Stimulated activated CD8-positive, alpha-beta memory T cell treated with anti-CD3 and anti-CD28 coated beads, Interleukin-4, amount 100 ng/mL, for 4 hours (primary cell): ENCODE measurements around the gene LILRB4.
"Not testable (repeated sequence)": the region's sequence is repeated elsewhere in the genome, so short reads cannot be mapped to it uniquely, and the experiment has no call there.

ENCODE experiments used
- DNase-seq, 2 donors: peaks; one replicate each; pipeline ENCODE4 v3.0.0-alpha.2; 2020; ENCODE audit warnings: low read depth in 2 of 2, low spot score in 1 of 2

Gene LILRB4

DNA sequence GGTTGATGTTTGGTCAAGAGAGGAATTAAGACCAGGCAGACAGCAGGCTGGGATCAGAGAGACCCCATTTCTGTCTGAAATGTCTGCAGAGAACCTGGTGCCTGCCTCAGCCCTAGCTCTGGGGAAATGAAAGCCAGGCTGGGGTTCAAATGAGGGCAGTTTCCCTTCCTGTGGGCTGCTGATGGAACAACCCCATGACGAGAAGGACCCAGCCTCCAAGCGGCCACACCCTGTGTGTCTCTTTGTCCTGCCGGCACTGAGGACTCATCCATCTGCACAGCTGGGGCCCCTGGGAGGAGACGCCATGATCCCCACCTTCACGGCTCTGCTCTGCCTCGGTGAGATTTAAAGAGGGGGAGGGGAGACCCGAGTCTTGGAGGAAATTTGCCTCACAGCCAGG is at the start of gene LILRB4:
Gene LILRB4, plus strand, starts transcription at position 256 of the 400 bp plus-strand sequence. Its CDS starts 49 bp downstream, at position 305.
- no peak for DNase-seq

DNA sequence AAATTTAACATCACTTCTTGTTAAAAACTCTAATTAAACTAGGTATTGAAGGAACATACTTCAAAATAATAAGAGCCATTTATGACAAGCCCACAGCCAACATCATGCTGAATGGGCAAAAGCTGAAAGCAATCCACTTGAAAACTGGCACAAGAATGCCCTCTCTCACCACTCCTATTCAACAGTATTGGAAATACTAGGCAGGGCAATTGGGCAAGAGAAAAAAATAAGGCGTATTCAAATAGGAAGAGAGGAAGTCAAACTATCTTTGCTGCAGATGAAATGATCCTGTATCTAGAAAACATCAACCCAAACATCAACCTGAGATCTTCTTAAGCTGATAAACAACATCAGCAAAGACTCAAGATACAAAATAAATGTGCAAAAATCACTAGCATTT is 48.1 kb upstream of the LILRB4 start:
- DNase-seq, result no peak

DNA sequence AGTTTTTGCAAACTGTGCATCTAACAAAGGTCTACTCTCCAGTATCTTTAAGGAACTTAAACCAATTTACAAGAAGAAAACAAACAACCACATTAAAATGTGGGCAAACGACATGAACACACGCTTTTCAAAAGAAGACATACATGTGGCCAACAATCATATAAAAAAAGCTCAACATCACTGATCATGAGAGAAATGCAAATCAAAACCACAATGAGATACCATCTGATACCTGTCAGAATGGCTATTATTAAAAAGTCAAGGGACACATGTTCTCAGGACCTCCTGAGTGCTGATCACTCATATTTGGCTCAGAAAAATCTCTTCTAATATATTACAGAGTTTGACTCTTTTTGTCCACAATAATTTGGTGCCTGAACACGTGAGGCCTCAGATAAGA is 46.7 kb upstream of the LILRB4 start:
- no peak for DNase-seq

DNA sequence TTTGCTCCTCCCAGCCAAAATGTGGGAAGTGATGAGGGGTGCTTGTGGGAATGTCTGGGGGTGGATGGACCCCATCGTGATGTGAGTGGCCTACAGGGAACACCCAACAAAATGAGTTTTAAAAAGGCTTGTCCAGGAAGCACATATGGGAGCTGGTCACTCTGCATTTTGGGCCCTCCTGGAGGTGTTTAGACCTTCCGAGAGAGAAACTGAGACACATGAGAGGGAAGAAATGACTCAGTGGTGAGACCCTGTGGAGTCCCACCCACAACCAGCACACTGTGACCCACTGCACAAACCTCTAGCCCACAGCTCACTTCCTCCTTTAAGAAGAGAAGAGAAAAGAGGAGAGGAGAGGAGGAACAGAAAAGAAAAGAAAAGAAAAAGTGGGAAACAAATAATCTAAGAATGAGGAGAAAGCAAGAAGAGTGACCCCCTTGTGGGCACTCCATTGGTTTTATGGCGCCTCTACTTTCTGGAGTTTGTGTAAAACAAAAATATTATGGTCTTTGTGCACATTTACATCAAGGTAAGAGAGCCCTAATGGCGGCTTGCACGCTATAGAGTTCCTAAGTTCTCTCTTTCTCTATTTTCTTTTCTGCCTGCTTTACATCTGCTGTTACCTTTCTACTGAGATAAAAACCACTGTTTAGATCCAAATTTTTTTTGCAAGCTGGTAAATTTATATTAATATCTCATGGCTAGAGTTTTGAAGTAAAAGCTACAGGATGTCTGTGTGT is 45.8 kb upstream of the LILRB4 start:
- DNase-seq, result no peak

DNA sequence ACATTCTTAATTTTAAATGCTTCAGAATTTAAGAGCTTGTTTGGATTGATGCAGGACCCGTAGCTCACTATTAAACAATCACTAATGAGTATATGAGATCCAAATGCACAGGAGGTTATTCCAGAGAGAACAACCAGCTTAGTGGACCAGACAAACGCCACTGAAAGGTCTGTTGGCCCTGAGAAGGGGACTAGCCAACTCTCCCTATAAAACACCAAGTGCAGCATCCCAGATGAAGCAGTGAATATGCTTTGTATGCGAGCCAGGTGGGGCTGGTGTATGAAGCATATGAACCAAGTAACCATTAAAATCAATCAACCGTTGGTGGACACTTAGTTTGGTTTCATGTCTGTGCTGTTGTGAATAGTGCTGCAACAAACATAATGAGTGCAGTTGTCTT is 42.3 kb upstream of the LILRB4 start:
- DNase-seq, result no peak

DNA sequence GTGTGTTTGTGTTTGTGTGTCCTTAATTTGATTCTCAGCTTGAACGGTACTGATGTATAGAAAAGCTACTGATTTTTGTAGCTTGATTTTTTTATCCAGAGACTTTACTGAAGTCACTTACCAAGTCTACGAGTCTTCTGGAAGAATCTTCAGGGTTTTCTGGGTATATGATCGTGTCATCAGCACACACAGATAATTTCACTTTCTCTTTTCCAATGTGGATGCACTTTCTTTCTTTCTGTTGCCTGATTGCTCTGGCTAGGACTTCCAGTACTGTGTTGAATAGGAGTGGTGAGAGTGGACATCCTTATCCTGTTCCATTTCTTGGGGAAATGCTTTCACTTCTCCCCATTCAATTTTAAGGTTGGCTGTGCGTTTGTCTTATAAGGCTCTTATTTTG is 40.4 kb upstream of the LILRB4 start:
- DNase-seq, result no peak

DNA sequence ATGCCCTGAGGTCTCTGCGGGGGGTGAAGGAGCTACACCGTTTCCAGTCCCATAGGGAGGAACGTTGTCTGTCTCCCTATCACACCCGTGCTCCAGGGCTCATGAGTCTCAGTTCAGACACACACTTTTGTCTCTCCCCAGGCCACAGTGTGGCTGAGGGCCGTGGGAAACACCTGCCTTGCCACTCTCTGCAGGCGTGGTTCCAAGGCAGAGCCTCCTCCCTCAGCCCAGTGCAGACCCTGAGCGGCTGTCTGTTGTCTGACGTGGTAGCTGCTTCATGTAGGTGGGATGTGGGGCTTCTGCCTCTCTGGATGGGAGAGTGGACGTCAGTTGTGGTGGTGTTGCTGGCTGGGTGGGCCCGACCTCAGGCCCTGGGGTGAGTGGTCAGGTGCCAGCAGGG is 38.6 kb upstream of the LILRB4 start:
- not testable (repeated sequence) for DNase-seq

DNA sequence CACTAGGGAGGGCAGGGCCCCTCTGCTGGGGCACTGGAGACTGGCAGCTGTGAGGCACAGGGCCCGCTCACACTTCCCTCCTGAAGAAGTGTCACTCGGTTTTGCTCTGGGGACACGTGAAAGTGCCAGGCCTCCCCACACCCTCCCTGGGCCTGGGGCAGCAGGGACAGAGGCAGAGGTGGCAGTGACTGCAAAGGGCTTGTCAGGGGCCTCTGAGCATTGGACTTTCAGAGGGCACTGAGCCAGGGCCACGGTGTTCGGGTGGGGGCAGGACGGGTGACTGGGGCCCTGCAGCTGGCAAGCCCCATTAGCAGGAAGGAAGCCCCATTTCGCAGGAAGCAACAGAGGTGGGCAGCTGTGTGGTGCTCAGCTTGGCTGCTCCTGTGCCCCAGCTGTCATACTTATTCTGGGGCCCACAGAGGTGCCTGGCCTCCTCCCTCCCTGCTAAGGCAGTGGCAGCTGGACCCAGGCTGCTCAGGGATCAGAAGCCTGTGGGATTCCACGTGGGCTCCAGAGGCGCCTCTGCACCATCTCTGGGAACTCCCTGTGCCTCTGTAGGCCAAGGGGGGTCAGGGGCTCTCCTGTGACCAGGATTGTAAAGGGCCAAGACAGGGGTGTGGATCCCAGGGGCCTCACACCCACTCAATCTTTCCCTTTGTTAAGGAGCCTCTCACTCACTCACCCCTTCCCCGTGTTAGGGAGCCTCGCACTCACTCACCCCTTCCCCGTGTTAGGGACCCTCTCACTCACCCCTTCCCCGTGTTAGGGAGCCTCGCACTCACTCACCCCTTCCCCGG is 37.7 kb upstream of the LILRB4 start:
- not testable (repeated sequence) for DNase-seq

DNA sequence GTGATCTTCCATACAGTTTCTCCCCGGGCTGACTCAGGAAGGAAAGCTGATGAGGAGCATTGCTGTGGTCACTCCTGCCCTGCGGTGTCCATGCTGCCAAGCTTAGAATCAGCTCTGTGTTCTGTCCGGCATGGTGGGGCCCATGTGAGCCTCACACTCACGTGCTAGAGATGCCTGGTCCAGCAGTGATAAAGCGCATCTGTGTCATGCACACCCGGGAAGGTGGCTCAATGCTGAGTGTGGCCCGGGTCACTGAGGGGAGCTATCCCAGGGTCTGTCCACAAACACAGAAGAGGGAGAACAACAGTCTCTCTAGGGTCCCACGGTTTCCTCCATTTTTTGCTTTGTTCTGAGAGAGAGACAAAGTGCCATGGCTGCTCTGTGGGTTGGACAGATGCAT is 36.0 kb upstream of the LILRB4 start:
- DNase-seq, result no peak

DNA sequence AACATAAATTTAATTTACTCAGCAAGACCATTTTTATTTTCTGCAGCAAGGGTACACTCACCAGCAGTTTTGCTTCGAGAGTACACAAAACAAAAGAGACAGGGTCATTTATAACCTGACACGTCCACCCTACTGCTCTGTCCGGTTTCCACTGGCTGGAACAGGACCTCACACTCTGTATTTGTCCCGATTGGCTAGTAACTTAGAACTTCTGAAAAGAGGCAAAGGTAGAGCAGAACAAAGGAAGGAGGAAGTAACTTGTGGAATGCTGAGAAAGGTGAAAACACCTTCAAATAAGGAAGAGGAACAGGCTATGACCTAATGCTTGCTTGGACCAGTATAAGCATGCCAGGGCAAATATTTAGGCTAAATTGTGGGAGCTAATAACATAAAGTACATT is 34.9 kb upstream of the LILRB4 start:
- DNase-seq, result not testable (repeated sequence)

DNA sequence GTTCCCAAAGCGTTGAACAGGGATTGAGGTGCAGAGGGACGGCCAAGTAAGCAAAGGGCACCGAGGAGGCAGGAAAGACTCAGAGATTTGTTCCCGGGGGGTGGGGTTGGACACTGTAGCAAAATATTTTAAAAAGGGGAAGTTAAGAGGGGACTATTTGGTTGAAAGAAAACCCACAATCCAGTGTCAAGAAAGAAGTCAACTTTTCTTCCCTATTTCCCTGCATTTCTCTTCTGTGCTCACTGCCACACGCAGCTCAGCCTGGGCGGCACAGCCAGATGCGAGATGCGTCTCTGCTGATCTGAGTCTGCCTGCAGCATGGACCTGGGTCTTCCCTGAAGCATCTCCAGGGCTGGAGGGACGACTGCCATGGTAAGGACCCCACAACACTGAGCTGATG is 32.5 kb upstream of the LILRB4 start, which contains the start of gene LILRB1:
Gene LILRB1, plus strand, starts transcription at position 223 of the 400 bp plus-strand sequence. CDS start 590 bp downstream, outside the sequence.
- not testable (repeated sequence) for DNase-seq

DNA sequence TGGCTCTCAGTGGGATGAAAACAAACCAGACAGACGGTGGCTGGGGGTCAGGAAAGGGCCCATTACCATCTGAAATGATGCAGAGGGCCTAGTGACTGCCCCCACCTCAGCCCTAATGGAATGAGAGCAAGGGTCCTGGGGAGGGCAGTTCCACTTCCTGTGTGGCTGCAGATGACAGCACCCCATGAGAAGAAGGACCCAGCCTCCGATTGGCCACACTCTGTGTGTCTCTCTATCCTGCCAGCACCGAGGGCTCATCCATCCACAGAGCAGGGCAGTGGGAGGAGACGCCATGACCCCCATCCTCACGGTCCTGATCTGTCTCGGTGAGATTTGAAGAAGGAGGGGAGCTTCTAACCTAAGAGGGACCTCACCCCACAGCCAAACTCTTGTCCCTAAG is 32.0 kb upstream of the LILRB4 start:
- DNase-seq, result no peak

DNA sequence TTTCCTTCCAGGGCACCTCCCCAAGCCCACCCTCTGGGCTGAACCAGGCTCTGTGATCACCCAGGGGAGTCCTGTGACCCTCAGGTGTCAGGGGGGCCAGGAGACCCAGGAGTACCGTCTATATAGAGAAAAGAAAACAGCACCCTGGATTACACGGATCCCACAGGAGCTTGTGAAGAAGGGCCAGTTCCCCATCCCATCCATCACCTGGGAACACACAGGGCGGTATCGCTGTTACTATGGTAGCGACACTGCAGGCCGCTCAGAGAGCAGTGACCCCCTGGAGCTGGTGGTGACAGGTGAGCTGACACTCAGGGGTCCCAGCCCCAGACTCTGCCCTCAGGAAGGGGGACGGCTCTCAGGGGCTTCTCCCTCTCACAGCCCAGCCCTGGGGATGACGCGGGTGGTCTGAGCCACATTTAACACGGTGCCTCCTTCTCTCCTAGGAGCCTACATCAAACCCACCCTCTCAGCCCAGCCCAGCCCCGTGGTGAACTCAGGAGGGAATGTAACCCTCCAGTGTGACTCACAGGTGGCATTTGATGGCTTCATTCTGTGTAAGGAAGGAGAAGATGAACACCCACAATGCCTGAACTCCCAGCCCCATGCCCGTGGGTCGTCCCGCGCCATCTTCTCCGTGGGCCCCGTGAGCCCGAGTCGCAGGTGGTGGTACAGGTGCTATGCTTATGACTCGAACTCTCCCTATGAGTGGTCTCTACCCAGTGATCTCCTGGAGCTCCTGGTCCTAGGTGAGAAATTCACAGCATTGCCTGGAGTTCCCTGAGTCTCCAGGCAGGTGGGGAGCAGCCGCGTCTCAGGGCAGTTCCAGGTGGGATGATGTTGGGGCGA is 31.1 kb upstream of the LILRB4 start:
- DNase-seq, result not testable (repeated sequence)

DNA sequence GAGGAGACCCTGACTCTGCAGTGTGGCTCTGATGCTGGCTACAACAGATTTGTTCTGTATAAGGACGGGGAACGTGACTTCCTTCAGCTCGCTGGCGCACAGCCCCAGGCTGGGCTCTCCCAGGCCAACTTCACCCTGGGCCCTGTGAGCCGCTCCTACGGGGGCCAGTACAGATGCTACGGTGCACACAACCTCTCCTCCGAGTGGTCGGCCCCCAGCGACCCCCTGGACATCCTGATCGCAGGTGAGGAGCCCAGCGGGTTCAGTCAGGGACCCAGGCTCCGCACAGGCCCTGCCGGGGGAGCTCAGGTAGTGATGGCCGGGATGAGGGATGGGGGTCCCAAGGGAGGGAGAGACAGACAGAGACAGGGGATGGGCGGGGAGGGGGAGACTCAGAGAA is 30.3 kb upstream of the LILRB4 start:
- DNase-seq, result not testable (repeated sequence)

DNA sequence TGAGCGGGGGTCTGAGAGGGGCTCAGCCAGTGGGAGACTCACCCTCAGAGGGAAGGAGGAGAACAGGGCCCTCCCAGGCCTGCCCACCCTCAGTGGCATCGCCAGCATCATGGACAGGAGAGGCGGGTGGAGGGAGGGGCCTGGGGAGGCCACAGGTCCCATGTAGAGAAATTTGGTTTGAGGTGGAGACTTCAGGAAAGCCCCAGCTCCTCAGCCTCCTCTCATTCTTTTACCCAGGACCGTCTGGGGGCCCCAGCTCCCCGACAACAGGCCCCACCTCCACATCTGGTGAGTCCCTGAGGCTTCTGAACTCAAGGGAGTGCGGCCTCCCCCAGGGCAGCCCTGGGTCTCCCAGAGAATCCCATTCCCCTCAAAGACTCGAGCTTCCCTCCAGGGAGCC is 29.4 kb upstream of the LILRB4 start:
- no peak for DNase-seq

DNA sequence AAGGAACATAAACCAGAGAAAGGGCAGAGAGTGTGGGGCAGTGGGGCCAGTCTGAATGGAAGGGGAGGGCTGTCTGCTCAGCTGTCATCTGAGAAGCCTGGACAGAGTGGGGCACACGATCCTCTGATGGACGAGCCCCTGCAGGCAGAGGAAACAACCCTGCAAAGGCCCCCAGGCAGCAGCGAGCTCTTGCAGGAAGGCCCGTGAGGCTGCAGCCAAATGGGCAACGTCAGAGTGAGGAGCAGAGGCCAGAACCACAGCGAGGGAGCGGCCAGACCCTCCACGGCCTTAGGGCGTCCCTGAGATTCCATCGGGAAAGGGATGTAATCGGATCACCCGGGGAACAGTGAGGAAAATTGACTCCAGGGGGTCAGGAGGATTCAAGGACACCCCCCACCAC is 26.7 kb upstream of the LILRB4 start:
- DNase-seq, result not testable (repeated sequence)

DNA sequence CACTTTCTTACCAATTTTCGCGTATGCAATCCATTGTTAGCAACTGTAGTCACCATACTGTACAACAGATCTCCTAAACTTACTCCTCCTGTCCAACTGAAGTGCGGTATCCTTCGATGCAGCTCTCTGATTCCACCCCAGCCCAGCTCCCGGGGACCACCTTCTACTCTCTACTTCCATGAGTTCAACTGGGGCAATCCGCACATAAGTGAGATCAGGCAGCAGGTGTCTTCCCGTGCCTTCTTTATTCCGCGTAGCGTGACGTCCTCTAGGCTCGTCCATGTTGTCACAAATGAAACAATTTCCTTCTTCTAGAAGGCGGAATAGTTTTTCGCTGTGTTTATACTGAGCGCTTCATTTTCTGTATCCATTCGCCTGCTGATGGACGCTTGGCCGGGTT is 24.1 kb upstream of the LILRB4 start:
- no peak for DNase-seq

DNA sequence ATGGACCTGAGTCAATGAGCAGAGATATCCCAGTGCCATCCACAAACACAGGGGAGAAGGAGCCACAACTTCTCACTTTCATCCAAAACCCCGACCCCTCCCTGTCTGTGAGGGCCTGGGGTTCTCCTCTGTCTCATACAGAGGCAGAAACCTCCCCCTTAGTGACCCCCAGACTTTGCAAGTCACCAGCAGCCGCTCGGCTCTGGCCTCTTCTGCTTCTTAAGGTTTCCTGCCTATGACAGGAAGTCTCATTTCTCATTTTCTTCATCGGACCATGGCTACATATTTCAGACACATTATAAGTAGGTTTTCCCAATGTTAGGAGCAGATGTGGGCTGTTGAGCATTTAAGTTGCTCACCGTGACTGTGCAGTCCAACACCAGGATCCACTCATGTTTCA is 19.8 kb upstream of the LILRB4 start:
- DNase-seq, result not testable (repeated sequence)

DNA sequence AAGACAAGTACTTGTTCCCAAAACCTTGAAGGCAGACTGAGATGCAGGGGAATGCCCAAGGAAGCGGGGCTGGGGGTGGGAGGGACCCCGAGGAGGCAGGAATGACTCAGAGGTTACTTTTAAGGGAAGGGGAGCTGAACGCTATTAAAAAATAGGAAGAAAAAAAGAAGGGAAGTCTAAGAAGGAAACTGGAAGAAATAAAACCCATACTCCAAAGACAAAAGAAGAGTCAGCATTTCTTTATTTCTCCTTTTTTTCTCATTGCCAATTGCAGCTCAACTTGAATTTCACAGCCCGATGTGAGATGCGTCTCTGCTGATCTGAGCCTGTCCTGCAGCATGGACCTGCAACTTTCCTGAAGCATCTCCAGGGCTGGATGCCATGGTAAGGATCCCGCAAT is 19.2 kb upstream of the LILRB4 start:
- not testable (repeated sequence) for DNase-seq

DNA sequence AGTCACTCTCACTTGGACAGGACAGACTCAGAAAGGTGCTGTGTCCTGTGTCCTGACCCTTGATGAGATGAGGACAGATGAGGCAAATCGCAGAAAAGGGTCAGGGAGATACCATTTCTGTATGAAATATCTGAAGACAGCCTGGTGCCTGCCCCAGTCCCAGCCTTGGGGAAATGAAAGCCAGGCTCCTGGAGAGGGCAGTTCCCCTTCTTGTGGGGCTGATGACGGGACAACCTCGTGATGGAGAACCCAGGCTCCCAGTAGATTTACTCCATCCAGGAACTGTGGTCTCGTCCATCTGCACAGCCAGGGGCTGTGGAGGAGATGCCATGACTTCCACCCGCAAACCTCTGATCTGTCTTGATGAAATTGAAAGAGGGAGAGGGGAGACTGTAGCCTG is 18.7 kb upstream of the LILRB4 start:
- no peak for DNase-seq

DNA sequence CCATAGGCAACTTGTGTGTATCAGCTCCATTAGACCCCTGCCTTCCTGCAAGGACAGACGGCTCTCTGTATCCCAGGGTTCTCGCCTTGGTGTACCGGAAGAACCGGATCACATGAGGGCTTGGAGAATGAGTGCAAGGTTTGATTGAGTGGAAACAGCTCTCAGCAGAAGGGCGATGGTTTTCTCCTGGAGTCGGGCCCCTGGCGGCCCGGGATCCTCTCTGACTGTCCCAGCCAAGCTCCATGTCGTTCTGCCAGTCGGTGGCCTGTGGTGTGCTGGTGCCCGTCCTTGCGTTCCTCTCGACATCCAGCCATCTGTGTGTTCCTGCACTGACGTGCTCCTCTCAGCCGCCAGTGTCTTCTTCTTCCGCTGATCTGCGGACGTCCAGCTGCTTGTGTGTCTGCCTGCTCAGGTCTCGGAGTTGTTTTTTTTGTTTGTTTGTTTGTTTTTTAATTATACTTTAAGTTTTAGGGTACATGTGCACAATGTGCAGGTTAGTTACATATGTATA is 16.4 kb upstream of the LILRB4 start:
- no peak for DNase-seq
